H9 (cell line): Measurements from ENCODE around the gene STAC2. TPM values are rescaled to one million over a fixed set of nuclear protein-coding genes. Genes with fewer than 3 reads are reported as not detected.

ENCODE experiments used
- DNase-seq: peaks from one replicate; pipeline ENCODE4 v3.0.0-alpha.2; 2017
- H2AFZ ChIP-seq: one replicate; pipeline ENCODE4 v1.6.1; 2013; ENCODE audit warnings: mild to moderate bottlenecking, low read length, control low read depth, moderate library complexity
- H2AK5ac ChIP-seq: 2 replicates; pipeline ENCODE4 v1.6.1; 2013; ENCODE audit warnings: low read length, control low read depth, mixed read lengths; ENCODE audit not compliant: insufficient read length
- H2BK120ac ChIP-seq: one replicate; pipeline ENCODE4 v1.6.1; 2013; ENCODE audit warnings: low read depth, mild to moderate bottlenecking, low read length, control low read depth, inconsistent platforms; ENCODE audit not compliant: poor library complexity, severe bottlenecking
- H2BK12ac ChIP-seq: 2 replicates; pipeline ENCODE4 v1.6.1; 2013; ENCODE audit warnings: low read length, control low read depth, mixed read lengths, low read depth; ENCODE audit not compliant: insufficient read length
- H2BK15ac ChIP-seq: 2 replicates; pipeline ENCODE4 v1.6.1; 2013; ENCODE audit warnings: low read depth, low read length, control low read depth
- H2BK20ac ChIP-seq: one replicate; pipeline ENCODE4 v1.6.1; 2013; ENCODE audit warnings: low read depth, mild to moderate bottlenecking, low read length, control low read depth, inconsistent platforms; ENCODE audit not compliant: poor library complexity, severe bottlenecking
- H2BK5ac ChIP-seq: 2 replicates; pipeline ENCODE4 v1.6.1; 2013; ENCODE audit warnings: low read length, control low read depth, mixed read lengths; ENCODE audit not compliant: insufficient read length
- H3K14ac ChIP-seq: 2 replicates; pipeline ENCODE4 v1.6.1; 2013; ENCODE audit warnings: low read length, control low read depth; ENCODE audit not compliant: insufficient read depth
- H3K18ac ChIP-seq: 2 replicates; pipeline ENCODE4 v1.6.1; 2013; ENCODE audit warnings: low read depth, mild to moderate bottlenecking, mixed read lengths, low read length, control low read depth; ENCODE audit not compliant: insufficient read length
- H3K23ac ChIP-seq: 2 replicates; pipeline ENCODE4 v1.6.1; 2013; ENCODE audit warnings: low read length, control low read depth, mixed read lengths, low read depth; ENCODE audit not compliant: insufficient read length
- H3K23me2 ChIP-seq: 2 replicates; pipeline ENCODE4 v1.6.1; 2013; ENCODE audit warnings: low read depth, mild to moderate bottlenecking, mixed read lengths, low read length, control low read depth; ENCODE audit not compliant: insufficient read length, poor library complexity, severe bottlenecking
- H3K27ac ChIP-seq: 2 replicates; pipeline ENCODE4 v1.5.1; 2013; ENCODE audit warnings: low read length, control low read depth, mixed read lengths, low read depth; ENCODE audit not compliant: insufficient read length
- H3K27me3 ChIP-seq: 2 replicates; pipeline ENCODE4 v1.6.1; 2013; ENCODE audit warnings: low read length, control low read depth, inconsistent platforms; ENCODE audit not compliant: insufficient read depth
- H3K4ac ChIP-seq: 2 replicates; pipeline ENCODE4 v1.6.1; 2013; ENCODE audit warnings: low read depth, mild to moderate bottlenecking, control low read depth, inconsistent platforms, low read length, moderate library complexity
- H3K4me1 ChIP-seq: 2 replicates; pipeline ENCODE4 v1.6.1; 2013; ENCODE audit warnings: low read length, control low read depth, inconsistent platforms; ENCODE audit not compliant: insufficient read depth
- H3K4me2 ChIP-seq: 2 replicates; pipeline ENCODE4 v1.6.1; 2013; ENCODE audit warnings: low read length, control low read depth, mixed read lengths; ENCODE audit not compliant: insufficient read length, insufficient read depth
- H3K56ac ChIP-seq: 2 replicates; pipeline ENCODE4 v1.6.1; 2013; ENCODE audit warnings: low read depth, mild to moderate bottlenecking, mixed read lengths, low read length, control low read depth; ENCODE audit not compliant: insufficient read length
- H3K79me1 ChIP-seq: 2 replicates; pipeline ENCODE4 v1.6.1; 2013; ENCODE audit warnings: low read depth, mild to moderate bottlenecking, moderate library complexity, low read length, control low read depth, inconsistent platforms; ENCODE audit not compliant: insufficient read depth, poor library complexity, severe bottlenecking
- H3K79me2 ChIP-seq: 2 replicates; pipeline ENCODE4 v1.6.1; 2013; ENCODE audit warnings: low read length, control low read depth, inconsistent platforms; ENCODE audit not compliant: insufficient read depth
- H3K9ac ChIP-seq: 2 replicates; pipeline ENCODE4 v1.6.1; 2013; ENCODE audit warnings: low read length, control low read depth, mixed read lengths; ENCODE audit not compliant: insufficient read length; ENCODE audit errors: extremely low read depth
- H3K9me3 ChIP-seq: one replicate; pipeline ENCODE4 v1.6.1; 2013; ENCODE audit warnings: low read depth, low read length, inconsistent platforms; ENCODE audit not compliant: control insufficient read depth
- H3T11ph ChIP-seq: one replicate; pipeline ENCODE4 v1.6.1; 2013; ENCODE audit warnings: mild to moderate bottlenecking, low read length, control low read depth, inconsistent platforms
- H4K20me1 ChIP-seq: one replicate; pipeline ENCODE4 v1.6.1; 2013; ENCODE audit not compliant: control insufficient read depth, insufficient read length, insufficient read depth
- H4K5ac ChIP-seq: 2 replicates; pipeline ENCODE4 v1.6.1; 2013; ENCODE audit warnings: low read depth, mild to moderate bottlenecking, mixed read lengths, low read length, control low read depth; ENCODE audit not compliant: insufficient read length
- H4K8ac ChIP-seq: replicated peaks from 2 replicates; pipeline ENCODE4 v1.6.1; 2013; ENCODE audit warnings: low read length, control low read depth, mixed read lengths, low read depth; ENCODE audit not compliant: insufficient read length
- H4K91ac ChIP-seq: 2 replicates; pipeline ENCODE4 v1.6.1; 2013; ENCODE audit warnings: low read depth, mild to moderate bottlenecking, moderate library complexity, mixed read lengths, low read length, control low read depth; ENCODE audit not compliant: insufficient read length
- H3K27ac Mint-ChIP-seq, 3 experiments: 2 replicates in 2 of 3; 3 replicates in 1 of 3; pipeline ENCODE4 v1.8.0; 2020 to 2021; ENCODE audit warnings: mixed read lengths in 3 of 3, mild to moderate bottlenecking in 1 of 3, moderate library complexity in 1 of 3
- H3K27me3 Mint-ChIP-seq: 2 replicates; pipeline ENCODE4 v1.8.0; 2021; ENCODE audit warnings: low read depth, mild to moderate bottlenecking, moderate library complexity, mixed read lengths
- H3K36me3 Mint-ChIP-seq, 3 experiments: 2 replicates in 2 of 3; 3 replicates in 1 of 3; pipeline ENCODE4 v1.8.0; 2020 to 2021; ENCODE audit warnings: low read depth in 3 of 3, mixed read lengths in 3 of 3; ENCODE audit not compliant: insufficient read depth in 1 of 3
- H3K4me1 Mint-ChIP-seq, 2 experiments: 2 replicates each; pipeline ENCODE4 v1.8.0; 2020; ENCODE audit warnings: mixed read lengths in 2 of 2
- H3K4me3 Mint-ChIP-seq, 2 experiments: 2 replicates in 1 of 2; 3 replicates in 1 of 2; pipeline ENCODE4 v1.8.0; 2020 to 2021; ENCODE audit warnings: mild to moderate bottlenecking in 2 of 2, mixed read lengths in 2 of 2, moderate library complexity in 1 of 2
- H3K9me3 Mint-ChIP-seq, 2 experiments: 2 replicates in 1 of 2; 3 replicates in 1 of 2; pipeline ENCODE4 v1.8.0; 2020; ENCODE audit warnings: mild to moderate bottlenecking in 2 of 2, mixed read lengths in 2 of 2, moderate library complexity in 1 of 2
- WGBS: extraction: QIAGEN DNeasy Blood & Tissue Kit; methylation state at CpG from one replicate; pipeline ENCODE4 v1.1.7; 2013; ENCODE audit warnings: missing lambda C conversion rate, low lambda C conversion rate, mixed read lengths; ENCODE audit not compliant: insufficient read length; ENCODE audit errors: extremely low coverage; 5-methylcytosine and 5-hydroxymethylcytosine counted together
- total RNA-seq: library from RNA; stranded (reverse); gene quantifications from 2 replicates; pipeline ENCODE4 v1.2.1, GENCODE V29; 2021
- TF ChIP-seq, protein P1 (sequence below): fragments of 200-600 bp; sonication (generic); conservative IDR thresholded peaks from 3 replicates; pipeline ENCODE4 v1.8.0; 2021; ENCODE audit warnings: antibody characterized with exemption, mild to moderate bottlenecking

The STAC2 gene
- total RNA-seq, 1 experiment from 2014 or later, result 2.5 TPM

DNA sequence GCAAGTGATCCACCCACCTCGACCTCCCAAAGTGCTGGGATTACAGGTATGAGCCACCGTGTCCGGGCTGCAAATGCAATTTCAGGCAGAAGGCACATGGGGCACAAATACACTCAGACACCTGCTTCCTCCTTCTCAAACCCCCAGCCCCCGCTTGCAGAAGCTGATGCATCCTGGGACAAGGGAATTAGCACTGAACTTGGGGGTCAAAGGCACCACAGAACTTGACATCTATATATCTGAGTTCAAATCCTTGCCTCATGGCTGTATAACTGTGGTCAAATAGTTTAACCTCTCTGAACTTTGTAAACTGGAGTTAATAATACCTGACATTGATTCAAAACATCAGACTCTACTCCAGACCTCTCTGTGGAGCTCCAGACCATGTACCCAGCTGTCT, 55.6 kb downstream of the STAC2 start:
- H2BK5ac ChIP-seq, result no peak overlapping the region
- DNase-seq, result no peak
- no peak overlapping the region for H3K4ac ChIP-seq
- no peak overlapping the region for H3K4me3 Mint-ChIP-seq
- H4K5ac ChIP-seq, result no peak overlapping the region
- H3K18ac ChIP-seq, result no peak overlapping the region
- no peak overlapping the region for H3K14ac ChIP-seq
- no peak overlapping the region for H3K27ac ChIP-seq
- no peak overlapping the region for H3K23ac ChIP-seq
- H2BK120ac ChIP-seq, result no peak overlapping the region
- H3K56ac ChIP-seq, result no peak overlapping the region
- H3K4me1 ChIP-seq, result no peaks in the 10 kb centered on the region; the same call in 1 of the 2 replicates
- H4K20me1 ChIP-seq, result no peaks in the 10 kb centered on the region
- H3K4me1 Mint-ChIP-seq, result peaks cover 37 to 47% of the 10 kb centered on the region in 2 experiments
- no peak overlapping the region for H2AK5ac ChIP-seq
- H3K36me3 Mint-ChIP-seq, result peaks cover 3 to 9% (median 7%) of the 10 kb centered on the region in 3 experiments; a peak in 5 of 7 replicates
- H3K4me2 ChIP-seq, result no peak overlapping the region
- no peaks in the 10 kb centered on the region for H3K79me1 ChIP-seq
- H3T11ph ChIP-seq, result no peak overlapping the region
- peaks cover 4 to 8% of the 10 kb centered on the region in 2 experiments; a peak in 4 of 5 replicates for H3K9me3 Mint-ChIP-seq
- WGBS, result no CpG with 5 or more reads among the region's 4 CpGs
- no peak overlapping the region for H3K9ac ChIP-seq
- no peak overlapping the region for H2BK20ac ChIP-seq
- H4K8ac ChIP-seq, result no peak overlapping the region
- no peak overlapping the region for H4K91ac ChIP-seq
- no peaks in the 10 kb centered on the region for H3K79me2 ChIP-seq
- no peak overlapping the region for H3K27ac Mint-ChIP-seq
- H2BK12ac ChIP-seq, result no peak overlapping the region
- TF ChIP-seq, protein P1, sequence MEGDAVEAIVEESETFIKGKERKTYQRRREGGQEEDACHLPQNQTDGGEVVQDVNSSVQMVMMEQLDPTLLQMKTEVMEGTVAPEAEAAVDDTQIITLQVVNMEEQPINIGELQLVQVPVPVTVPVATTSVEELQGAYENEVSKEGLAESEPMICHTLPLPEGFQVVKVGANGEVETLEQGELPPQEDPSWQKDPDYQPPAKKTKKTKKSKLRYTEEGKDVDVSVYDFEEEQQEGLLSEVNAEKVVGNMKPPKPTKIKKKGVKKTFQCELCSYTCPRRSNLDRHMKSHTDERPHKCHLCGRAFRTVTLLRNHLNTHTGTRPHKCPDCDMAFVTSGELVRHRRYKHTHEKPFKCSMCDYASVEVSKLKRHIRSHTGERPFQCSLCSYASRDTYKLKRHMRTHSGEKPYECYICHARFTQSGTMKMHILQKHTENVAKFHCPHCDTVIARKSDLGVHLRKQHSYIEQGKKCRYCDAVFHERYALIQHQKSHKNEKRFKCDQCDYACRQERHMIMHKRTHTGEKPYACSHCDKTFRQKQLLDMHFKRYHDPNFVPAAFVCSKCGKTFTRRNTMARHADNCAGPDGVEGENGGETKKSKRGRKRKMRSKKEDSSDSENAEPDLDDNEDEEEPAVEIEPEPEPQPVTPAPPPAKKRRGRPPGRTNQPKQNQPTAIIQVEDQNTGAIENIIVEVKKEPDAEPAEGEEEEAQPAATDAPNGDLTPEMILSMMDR, result no peak
- H2AFZ ChIP-seq, result no peak overlapping the region
- H2BK15ac ChIP-seq, result no peak overlapping the region
- peaks cover 35% of the 10 kb centered on the region for H3K27me3 Mint-ChIP-seq
- no peaks in the 10 kb centered on the region for H3K9me3 ChIP-seq
- H3K27me3 ChIP-seq, result peaks cover 10% of the 10 kb centered on the region; the same call in 1 of the 2 replicates
- H3K23me2 ChIP-seq, result peaks cover 7% of the 10 kb centered on the region
